ENCODE results near the gene IER5. TPM values are rescaled to one million over a fixed set of nuclear protein-coding genes. Genes with fewer than 3 reads are reported as not detected.

IER5 gene
- total RNA-seq, 4 donors from 2014 or later = 7.2 to 7.8 (median 7.6) TPM

- WGBS, 2 donors = 90 to 91% methylated on average over 4 of the region's 4 CpGs
- intact Hi-C loops (cut with DNase I) = no loop called here
Observed at GRCh38 chr1:181049378-181049777, 39.1 kb upstream of the IER5 start.

GRCh38 chr1:181050922-181051321 lies 37.6 kb upstream of the IER5 start:
- Histone ChIP-seq H3K27me3 (no peaks in the 10 kb centered on the region), H3K36me3 (no peaks in the 10 kb centered on the region), H3K9me3 (no peaks in the 10 kb centered on the region), H3K4me3 (replicated peaks in 1 of 3) (no peak overlapping the region), H3K4me1 (no peaks in the 10 kb centered on the region), H3K27ac (no peak overlapping the region)
- TF ChIP-seq POLR2A (IDR thresholded peaks at IDR 0.05) (no peak), CTCF (IDR thresholded peaks at IDR 0.05) (no peak)
- DNase-seq = no peak
- intact Hi-C loops (cut with DNase I) = no loop called here

More at GRCh38 chr1:181049378-181049777, 39.1 kb upstream of the IER5 start:
- no peak overlapping the region for H3K4me3 ChIP-seq (replicated peaks in 1 of 3)
- no peak overlapping the region for H3K27ac ChIP-seq
- H3K4me1 ChIP-seq = peaks cover 7 to 9% of the 10 kb centered on the region in 2 donors
- no peak for DNase-seq
- no peaks in the 10 kb centered on the region for H3K36me3 ChIP-seq
- H3K9me3 ChIP-seq = no peaks in the 10 kb centered on the region
- H3K27me3 ChIP-seq = no peaks in the 10 kb centered on the region
- no peak for TF ChIP-seq POLR2A (IDR thresholded peaks at IDR 0.05)
- no peak for TF ChIP-seq CTCF (IDR thresholded peaks at IDR 0.05)

DNA sequence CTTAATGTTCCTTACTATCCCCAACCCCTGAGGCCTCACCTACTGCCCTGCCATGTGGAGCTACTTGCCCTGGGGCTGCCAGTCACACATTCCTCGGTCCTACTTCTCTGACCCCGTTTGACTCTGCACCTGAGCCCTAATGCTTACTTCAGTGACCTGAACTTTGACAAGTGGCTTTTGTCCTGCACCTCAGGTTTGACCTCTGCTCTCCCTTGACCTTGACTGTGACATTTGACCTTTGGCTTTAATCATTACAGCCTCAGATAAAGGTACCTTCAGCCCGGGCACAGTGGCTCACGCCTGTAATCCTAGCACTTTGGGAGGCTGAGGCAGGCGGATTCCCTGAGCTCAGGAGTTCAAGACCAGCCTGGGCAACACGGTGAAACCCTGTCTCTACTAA lies 31.9 kb upstream of the IER5 start:
- Histone ChIP-seq H3K27me3 (no peaks in the 10 kb centered on the region), H3K4me1 (no peaks in the 10 kb centered on the region), H3K4me3 (replicated peaks in 1 of 3) (no peak overlapping the region), H3K27ac (no peak overlapping the region), H3K36me3 (no peaks in the 10 kb centered on the region), H3K9me3 (no peaks in the 10 kb centered on the region)
- DNase-seq = no peak
- intact Hi-C loops (cut with DNase I) = no loop called here
- TF ChIP-seq POLR2A (IDR thresholded peaks at IDR 0.05) = no peak
- no peak for TF ChIP-seq CTCF (IDR thresholded peaks at IDR 0.05)
- WGBS, 2 donors = 74 to 78% methylated on average over 6 of the region's 6 CpGs

- WGBS, 2 donors = 57 to 70% methylated on average over 3 of the region's 3 CpGs
- DNase-seq = no peak
- Histone ChIP-seq H3K27me3 (no peaks in the 10 kb centered on the region), H3K27ac (no peak overlapping the region), H3K4me1 (no peaks in the 10 kb centered on the region), H3K4me3 (replicated peaks in 1 of 3) (no peak overlapping the region), H3K9me3 (no peaks in the 10 kb centered on the region), H3K36me3 (no peaks in the 10 kb centered on the region)
- intact Hi-C loops (cut with DNase I) = no loop called here
- TF ChIP-seq CTCF (IDR thresholded peaks at IDR 0.05) = no peak
- no peak for TF ChIP-seq POLR2A (IDR thresholded peaks at IDR 0.05)
Observed at GRCh38 chr1:181057079-181057478, 31.4 kb upstream of the IER5 start.

- no peak for TF ChIP-seq CTCF (IDR thresholded peaks at IDR 0.05)
- TF ChIP-seq POLR2A (IDR thresholded peaks at IDR 0.05) = no peak
- intact Hi-C loops (cut with DNase I) = no loop called here
Observed at GRCh38 chr1:181059435-181059834, 29.1 kb upstream of the IER5 start.

More at GRCh38 chr1:181059435-181059834, 29.1 kb upstream of the IER5 start:
- Histone ChIP-seq H3K4me3 (replicated peaks in 1 of 3) (no peak overlapping the region), H3K27ac (no peak overlapping the region), H3K4me1 (no peaks in the 10 kb centered on the region), H3K36me3 (no peaks in the 10 kb centered on the region), H3K9me3 (no peaks in the 10 kb centered on the region), H3K27me3 (no peaks in the 10 kb centered on the region)
- no peak for DNase-seq

Measured in thyroid gland (tissue), 4 donors.